ENCODE data around the gene LDHB. TPM values are rescaled to one million over a fixed set of nuclear protein-coding genes. Genes with fewer than 3 reads are reported as not detected.
"Not testable (repeated sequence)": the region's sequence is repeated elsewhere in the genome, so short reads cannot be mapped to it uniquely, and the experiment has no call there.

LDHB gene
- total RNA-seq, 1 donor from 2014 or later = 385 TPM

DNA sequence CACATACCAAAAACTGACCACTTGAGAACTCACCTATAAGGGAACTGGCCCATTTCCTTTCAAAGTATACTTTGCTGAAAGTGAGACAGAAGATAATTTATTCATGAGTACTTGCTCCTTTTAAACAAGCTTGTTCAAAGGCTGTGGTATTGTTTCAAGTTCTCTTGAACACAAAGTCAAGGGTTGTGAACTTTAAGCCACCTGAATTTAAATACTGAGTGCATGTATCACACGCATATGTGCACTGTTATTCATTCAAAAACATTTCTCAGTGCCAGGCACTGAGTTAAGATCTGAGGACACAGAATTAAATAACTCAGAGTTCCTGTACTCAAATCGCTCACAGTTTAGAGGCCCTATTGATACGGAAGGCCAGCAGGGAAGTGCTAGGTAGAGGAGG lies 19.1 kb upstream of the LDHB start:
- ChIA-PET CTCF (interaction anchor here (1.2 kb wide), 1 partner anchor 175 kb away, joined by 3 read pairs; the partner anchor contains the start of genes GOLT1B and RECQL), POLR2A (no interaction called here)
- no peak for DNase-seq
- no peak for ATAC-seq (ENCODE audit: low read depth)
- no peaks in the 10 kb centered on the region for H3K4me1 Mint-ChIP-seq
- TF ChIP-seq, protein P1, sequence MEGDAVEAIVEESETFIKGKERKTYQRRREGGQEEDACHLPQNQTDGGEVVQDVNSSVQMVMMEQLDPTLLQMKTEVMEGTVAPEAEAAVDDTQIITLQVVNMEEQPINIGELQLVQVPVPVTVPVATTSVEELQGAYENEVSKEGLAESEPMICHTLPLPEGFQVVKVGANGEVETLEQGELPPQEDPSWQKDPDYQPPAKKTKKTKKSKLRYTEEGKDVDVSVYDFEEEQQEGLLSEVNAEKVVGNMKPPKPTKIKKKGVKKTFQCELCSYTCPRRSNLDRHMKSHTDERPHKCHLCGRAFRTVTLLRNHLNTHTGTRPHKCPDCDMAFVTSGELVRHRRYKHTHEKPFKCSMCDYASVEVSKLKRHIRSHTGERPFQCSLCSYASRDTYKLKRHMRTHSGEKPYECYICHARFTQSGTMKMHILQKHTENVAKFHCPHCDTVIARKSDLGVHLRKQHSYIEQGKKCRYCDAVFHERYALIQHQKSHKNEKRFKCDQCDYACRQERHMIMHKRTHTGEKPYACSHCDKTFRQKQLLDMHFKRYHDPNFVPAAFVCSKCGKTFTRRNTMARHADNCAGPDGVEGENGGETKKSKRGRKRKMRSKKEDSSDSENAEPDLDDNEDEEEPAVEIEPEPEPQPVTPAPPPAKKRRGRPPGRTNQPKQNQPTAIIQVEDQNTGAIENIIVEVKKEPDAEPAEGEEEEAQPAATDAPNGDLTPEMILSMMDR (IDR thresholded peaks at IDR 0.05) = no peak
- H3K27ac Mint-ChIP-seq = no peak overlapping the region
- H3K27me3 Mint-ChIP-seq = peaks cover 13% of the 10 kb centered on the region
- intact Hi-C loops (cut with micrococcal nuclease) = no loop called here
- H3K36me3 Mint-ChIP-seq (ENCODE audit: low read depth) = no peaks in the 10 kb centered on the region
- H3K9me3 Mint-ChIP-seq = no peaks in the 10 kb centered on the region
- H3K4me3 Mint-ChIP-seq = no peak overlapping the region

DNA sequence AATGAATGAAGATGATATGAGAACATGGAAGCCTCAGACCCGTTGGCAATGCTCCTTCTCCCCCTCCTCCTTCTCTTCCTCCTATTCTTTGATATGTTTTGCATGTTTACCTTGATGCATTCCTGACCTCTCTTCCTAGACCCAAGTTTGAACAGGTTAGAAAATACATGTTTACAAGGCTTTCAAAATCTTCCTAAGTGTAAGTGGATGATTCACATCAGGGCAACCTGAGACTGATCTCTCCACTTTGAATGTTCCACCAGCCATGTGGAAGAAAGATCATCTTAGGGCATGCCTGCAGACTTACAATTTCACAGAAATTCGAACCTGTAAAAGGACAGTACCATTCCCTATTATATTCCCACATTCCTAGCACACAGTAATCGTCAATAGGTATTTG lies 18.0 kb upstream of the LDHB start:
- Mint-ChIP-seq H3K27ac (no peak overlapping the region), H3K9me3 (no peaks in the 10 kb centered on the region), H3K4me3 (no peak overlapping the region), H3K4me1 (no peaks in the 10 kb centered on the region), H3K36me3 (ENCODE audit: low read depth) (no peaks in the 10 kb centered on the region), H3K27me3 (peaks cover 12% of the 10 kb centered on the region)
- TF ChIP-seq, protein P1 (IDR thresholded peaks at IDR 0.05) = no peak
- ChIA-PET POLR2A (no interaction called here), CTCF (no interaction called here)
- ATAC-seq (ENCODE audit: low read depth) = no peak
- intact Hi-C loops (cut with micrococcal nuclease) = no loop called here
- DNase-seq = no peak

DNA sequence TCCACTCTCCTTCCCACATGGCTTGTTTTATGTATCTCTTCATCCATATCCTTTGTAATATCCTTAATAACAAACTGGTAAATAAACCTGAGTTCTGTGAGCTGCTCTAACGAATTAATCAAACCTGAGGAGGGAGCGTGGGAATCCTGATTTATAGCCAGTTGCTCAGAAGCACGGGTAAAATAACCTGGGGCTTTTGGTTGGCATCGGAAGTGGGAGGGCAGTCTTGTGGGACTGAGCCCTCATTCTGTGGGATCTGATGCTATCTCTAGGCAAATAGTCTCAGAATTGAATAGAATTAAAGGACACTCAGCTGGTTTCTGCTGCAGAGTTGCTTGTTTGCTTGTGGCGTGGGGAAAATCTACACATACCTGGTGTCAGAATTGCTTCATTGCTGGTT lies 17.5 kb upstream of the LDHB start:
- no peak for DNase-seq
- Mint-ChIP-seq H3K4me1 (no peaks in the 10 kb centered on the region), H3K36me3 (ENCODE audit: low read depth) (no peaks in the 10 kb centered on the region), H3K4me3 (no peak overlapping the region), H3K27me3 (peaks cover 16% of the 10 kb centered on the region), H3K27ac (no peak overlapping the region), H3K9me3 (no peaks in the 10 kb centered on the region)
- ChIA-PET CTCF (no interaction called here), POLR2A (no interaction called here)
- TF ChIP-seq, protein P1 (IDR thresholded peaks at IDR 0.05) = no peak
- intact Hi-C loops (cut with micrococcal nuclease) = no loop called here
- ATAC-seq (ENCODE audit: low read depth) = no peak

DNA sequence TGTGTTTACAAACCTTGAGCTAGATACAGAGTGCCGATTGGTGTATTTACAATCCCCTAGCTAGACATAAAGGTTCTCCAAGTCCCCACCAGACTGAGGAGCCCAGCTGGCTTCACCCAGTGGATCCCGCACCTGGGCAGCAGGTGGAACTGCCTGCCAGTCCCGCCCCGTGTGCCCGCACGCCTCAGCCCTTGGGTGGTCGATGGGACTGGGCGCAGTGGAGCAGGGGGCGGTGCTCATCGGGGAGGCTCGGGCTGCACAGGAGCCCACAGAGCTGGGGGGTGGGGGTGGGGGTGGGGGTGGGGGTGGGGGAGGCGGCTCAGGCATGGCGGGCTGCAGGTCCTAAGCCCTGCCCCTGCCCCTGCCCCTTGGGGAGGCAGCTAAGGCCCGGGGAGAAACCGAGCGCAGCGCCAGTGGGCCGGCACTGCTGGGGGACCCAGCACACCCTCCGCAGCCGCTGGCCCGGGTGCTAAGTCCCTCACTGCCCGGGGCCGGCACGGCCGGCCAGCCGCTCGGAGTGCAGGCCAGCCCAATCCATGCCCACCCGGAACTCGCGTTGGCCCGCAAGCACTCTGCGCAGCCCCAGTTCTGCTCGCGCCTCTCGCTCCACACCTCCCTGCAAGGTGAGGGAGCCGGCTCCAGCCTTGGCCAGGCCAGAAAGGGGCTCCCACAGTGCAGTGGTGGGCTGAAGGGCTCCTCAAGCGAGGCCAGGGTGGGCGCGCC lies 16.3 kb upstream of the LDHB start:
- H3K36me3 Mint-ChIP-seq (ENCODE audit: low read depth); POLR2A ChIA-PET; DNase-seq; ATAC-seq (ENCODE audit: low read depth); CTCF ChIA-PET; H3K9me3 Mint-ChIP-seq; H3K27ac Mint-ChIP-seq; H3K4me1 Mint-ChIP-seq; H3K4me3 Mint-ChIP-seq; intact Hi-C loops (cut with micrococcal nuclease): not testable (repeated sequence)
- H3K27me3 Mint-ChIP-seq = peaks cover 22% of the 10 kb centered on the region

DNA sequence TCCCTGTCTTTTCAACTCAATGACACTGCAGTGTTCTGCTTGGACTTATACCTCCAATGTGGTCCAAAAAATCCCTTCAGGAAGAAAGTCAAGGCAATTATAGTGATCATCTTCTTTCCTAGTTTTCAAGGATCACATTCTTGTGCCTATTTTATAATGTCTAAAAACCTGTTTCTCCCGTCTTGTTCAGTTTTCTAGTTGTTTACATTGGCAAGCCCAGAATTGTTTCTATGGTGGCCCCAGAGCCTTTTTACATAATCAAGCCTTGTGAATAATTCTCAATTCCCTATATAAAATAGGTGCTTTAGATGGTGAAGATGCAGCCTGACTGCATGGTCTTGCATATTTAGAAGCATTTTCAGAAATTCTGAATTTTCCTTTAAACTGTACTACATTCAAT lies 14.5 kb upstream of the LDHB start:
- TF ChIP-seq, protein P1 (IDR thresholded peaks at IDR 0.05) = no peak
- Mint-ChIP-seq H3K36me3 (ENCODE audit: low read depth) (no peaks in the 10 kb centered on the region), H3K4me3 (no peak overlapping the region), H3K4me1 (no peaks in the 10 kb centered on the region), H3K27ac (no peak overlapping the region), H3K9me3 (no peaks in the 10 kb centered on the region), H3K27me3 (peaks cover 30% of the 10 kb centered on the region)
- no peak for DNase-seq
- no peak for ATAC-seq (ENCODE audit: low read depth)
- intact Hi-C loops (cut with micrococcal nuclease) = no loop called here
- ChIA-PET CTCF (no interaction called here), POLR2A (no interaction called here)

DNA sequence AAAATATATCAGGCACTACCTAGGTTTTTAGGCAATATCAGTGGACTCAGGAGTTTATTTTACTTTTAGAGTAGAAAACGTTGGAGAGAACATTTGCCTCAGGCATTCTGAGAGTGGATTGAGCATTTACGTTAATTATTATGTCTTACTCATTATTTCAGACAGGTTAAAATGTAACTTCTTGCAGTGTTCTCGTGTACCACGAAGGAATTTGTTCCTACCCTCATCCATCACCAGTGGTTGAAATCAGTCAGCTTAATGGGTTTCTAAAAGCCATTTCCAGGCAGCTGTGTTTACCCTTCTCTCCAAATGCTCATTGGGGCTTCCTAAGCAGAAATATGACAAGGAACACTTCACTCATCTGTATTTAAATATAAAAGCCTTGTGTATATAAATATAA lies 9.1 kb upstream of the LDHB start:
- H3K4me1 Mint-ChIP-seq = no peaks in the 10 kb centered on the region
- no peaks in the 10 kb centered on the region for H3K9me3 Mint-ChIP-seq
- no peaks in the 10 kb centered on the region for H3K36me3 Mint-ChIP-seq (ENCODE audit: low read depth)
- H3K4me3 Mint-ChIP-seq = no peak overlapping the region
- no peak overlapping the region for H3K27ac Mint-ChIP-seq
- peaks cover 27% of the 10 kb centered on the region for H3K27me3 Mint-ChIP-seq
- ATAC-seq (ENCODE audit: low read depth) (no peak), DNase-seq (no peak)
- CTCF ChIA-PET = interaction anchor here (1.2 kb wide), 1 partner anchor 12 kb away, joined by 3 read pairs; no protein-coding TSS in a partner anchor
- POLR2A ChIA-PET = no interaction called here
- intact Hi-C loops (cut with micrococcal nuclease) = no loop called here
- TF ChIP-seq, protein P1 (IDR thresholded peaks at IDR 0.05) = no peak

All from activated B cell treated with CpG ODN at 0.5 μM for 24 hours (primary cell).